ENCODE measurements around the gene RARS2. TPM values are rescaled to one million over a fixed set of nuclear protein-coding genes. Genes with fewer than 3 reads are reported as not detected.
"Not testable (repeated sequence)": the region's sequence is repeated elsewhere in the genome, so short reads cannot be mapped to it uniquely, and the experiment has no call there.

The RARS2 gene
- total RNA-seq, 2 experiments from 2014 or later, result 23.2 to 24.3 TPM

GRCh38 chr6:87529221-87529620 lies 60.6 kb downstream of the RARS2 start:
- CTCF ChIA-PET, result no interaction called here
- Mint-ChIP-seq H3K36me3 (ENCODE audit: low read depth) (peaks cover 40% of the 10 kb centered on the region), H3K4me3 (no peak overlapping the region)

GRCh38 chr6:87522686-87523085 lies 67.1 kb downstream of the RARS2 start:
- Mint-ChIP-seq H3K9me3 (no peaks in the 10 kb centered on the region), H3K4me1 (no peaks in the 10 kb centered on the region), H3K36me3 (ENCODE audit: low read depth) (peaks cover 34% of the 10 kb centered on the region), H3K27me3 (no peaks in the 10 kb centered on the region), H3K27ac (no peak overlapping the region), H3K4me3 (no peak overlapping the region)
- DNase-seq, result no peak
- CTCF ChIA-PET, result interaction anchor here (0.6 to 0.7 kb wide), 3 partner anchors 93 to 365 kb away, joined by 3 to 4 read pairs (median 4); no protein-coding TSS in a partner anchor
- POLR2A ChIA-PET, result no interaction called here

More at GRCh38 chr6:87529221-87529620, 60.6 kb downstream of the RARS2 start:
- Mint-ChIP-seq H3K9me3 (no peaks in the 10 kb centered on the region), H3K27ac (no peak overlapping the region), H3K4me1 (peaks cover 4% of the 10 kb centered on the region), H3K27me3 (no peaks in the 10 kb centered on the region)
- no peak for DNase-seq
- POLR2A ChIA-PET, result no interaction called here

GRCh38 chr6:87518453-87518852 lies 71.3 kb downstream of the RARS2 start:
- Mint-ChIP-seq H3K27me3 (no peaks in the 10 kb centered on the region), H3K4me1 (peaks cover 9% of the 10 kb centered on the region), H3K4me3 (no peak overlapping the region), H3K27ac (no peak overlapping the region), H3K9me3 (no peaks in the 10 kb centered on the region), H3K36me3 (ENCODE audit: low read depth) (peaks cover 51% of the 10 kb centered on the region)
- ChIA-PET POLR2A (no interaction called here), CTCF (no interaction called here)
- DNase-seq, result no peak

- H3K27ac Mint-ChIP-seq, result peak overlapping the region; percentile 21
- POLR2A ChIA-PET, result interaction anchor here (0.6 to 1.2 kb wide), 4 partner anchors 9 to 209 kb away, joined by 3 read pairs; no protein-coding TSS in a partner anchor
- CTCF ChIA-PET, result interaction anchor here (1.1 kb wide), 1 partner anchor 9 kb away, joined by 3 read pairs; no protein-coding TSS in a partner anchor
Observed at GRCh38 chr6:87514831-87515230, 75.0 kb downstream of the RARS2 start.

GRCh38 chr6:87504441-87504840 lies 85.3 kb downstream of the RARS2 start:
- DNase-seq, result no peak
- Mint-ChIP-seq H3K4me1 (peaks cover 2% of the 10 kb centered on the region), H3K27ac (no peak overlapping the region), H3K4me3 (no peak overlapping the region), H3K36me3 (ENCODE audit: low read depth) (peaks cover 21% of the 10 kb centered on the region), H3K27me3 (no peaks in the 10 kb centered on the region), H3K9me3 (no peaks in the 10 kb centered on the region)
- ChIA-PET POLR2A (no interaction called here), CTCF (no interaction called here)

More at GRCh38 chr6:87514831-87515230, 75.0 kb downstream of the RARS2 start:
- Mint-ChIP-seq H3K36me3 (ENCODE audit: low read depth) (peaks cover 55% of the 10 kb centered on the region), H3K27me3 (no peaks in the 10 kb centered on the region), H3K9me3 (no peaks in the 10 kb centered on the region), H3K4me3 (no peak overlapping the region), H3K4me1 (peaks cover 9% of the 10 kb centered on the region)
- DNase-seq, result no peak

GRCh38 chr6:87501809-87502572 lies 87.8 kb downstream of the RARS2 start:
- Mint-ChIP-seq H3K36me3 (ENCODE audit: low read depth) (peaks cover 21% of the 10 kb centered on the region), H3K9me3 (no peaks in the 10 kb centered on the region), H3K27ac (no peak overlapping the region), H3K4me3 (no peak overlapping the region), H3K4me1 (peaks cover 3% of the 10 kb centered on the region), H3K27me3 (no peaks in the 10 kb centered on the region)
- DNase-seq, result no peak
- ChIA-PET POLR2A (no interaction called here), CTCF (no interaction called here)

GRCh38 chr6:87498048-87498447 lies 91.7 kb downstream of the RARS2 start:
- H3K9me3 Mint-ChIP-seq, result no peaks in the 10 kb centered on the region
- CTCF ChIA-PET, result no interaction called here
- H3K27ac Mint-ChIP-seq, result no peak overlapping the region
- no peak overlapping the region for H3K4me3 Mint-ChIP-seq
- POLR2A ChIA-PET, result no interaction called here
- no peak for DNase-seq
- no peaks in the 10 kb centered on the region for H3K27me3 Mint-ChIP-seq
- peaks cover 14% of the 10 kb centered on the region for H3K36me3 Mint-ChIP-seq (ENCODE audit: low read depth)
- peaks cover 1% of the 10 kb centered on the region for H3K4me1 Mint-ChIP-seq

GRCh38 chr6:87494761-87495422 lies 94.9 kb downstream of the RARS2 start:
- Mint-ChIP-seq H3K4me1 (peaks cover 1% of the 10 kb centered on the region), H3K9me3 (no peaks in the 10 kb centered on the region), H3K4me3 (no peak overlapping the region), H3K27ac (no peak overlapping the region), H3K36me3 (ENCODE audit: low read depth) (peaks cover 16% of the 10 kb centered on the region), H3K27me3 (no peaks in the 10 kb centered on the region)
- DNase-seq, result no peak
- ChIA-PET POLR2A (interaction anchor here (1.1 kb wide), 1 partner anchor 12 kb away, joined by 3 read pairs; no protein-coding TSS in a partner anchor), CTCF (no interaction called here)

- H3K27me3 Mint-ChIP-seq, H3K4me3 Mint-ChIP-seq, H3K27ac Mint-ChIP-seq, DNase-seq, H3K4me1 Mint-ChIP-seq, H3K9me3 Mint-ChIP-seq: not testable (repeated sequence)
- peaks cover 14% of the 10 kb centered on the region for H3K36me3 Mint-ChIP-seq (ENCODE audit: low read depth)
- CTCF ChIA-PET, result interaction anchor here (1.6 kb wide), 1 partner anchor 21 kb away, joined by 3 read pairs; no protein-coding TSS in a partner anchor
- POLR2A ChIA-PET, result interaction anchor here (1.0 kb wide), 1 partner anchor 12 kb away, joined by 4 read pairs; no protein-coding TSS in a partner anchor
Observed at GRCh38 chr6:87489326-87489725, 100.5 kb downstream of the RARS2 start.

- no peak for DNase-seq
- ChIA-PET CTCF (no interaction called here), POLR2A (no interaction called here)
- peaks cover 12% of the 10 kb centered on the region for H3K36me3 Mint-ChIP-seq (ENCODE audit: low read depth)
- H3K27ac Mint-ChIP-seq, result no peak overlapping the region
- H3K4me3 Mint-ChIP-seq, result no peak overlapping the region
- no peaks in the 10 kb centered on the region for H3K9me3 Mint-ChIP-seq
- peaks cover 12% of the 10 kb centered on the region for H3K4me1 Mint-ChIP-seq
- no peaks in the 10 kb centered on the region for H3K27me3 Mint-ChIP-seq
Observed at GRCh38 chr6:87487555-87487954, 102.2 kb downstream of the RARS2 start.

DNA sequence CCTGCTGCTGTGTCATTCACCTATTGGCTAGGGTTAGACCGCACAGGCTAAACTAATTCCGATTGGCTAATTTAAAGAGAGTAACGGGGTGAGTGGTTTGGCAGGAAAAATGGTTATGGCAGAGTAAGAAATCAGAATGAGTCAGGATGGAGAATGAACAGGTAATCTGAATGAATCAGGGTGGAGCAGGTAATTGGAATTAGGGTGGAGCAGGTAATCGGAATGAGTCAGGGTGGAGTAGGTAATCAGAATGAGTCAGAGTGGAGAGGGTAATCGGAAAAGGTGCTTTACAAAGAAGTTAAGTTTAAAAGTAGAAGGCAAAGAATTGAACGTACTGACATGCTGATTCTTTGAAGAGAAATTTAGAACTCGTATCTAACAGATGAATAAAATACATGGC lies 105.3 kb downstream of the RARS2 start:
- POLR2A ChIA-PET, result no interaction called here
- H3K4me1 Mint-ChIP-seq, result peaks cover 12% of the 10 kb centered on the region
- CTCF ChIA-PET, result no interaction called here
- no peak for DNase-seq
- no peak overlapping the region for H3K27ac Mint-ChIP-seq
- no peaks in the 10 kb centered on the region for H3K27me3 Mint-ChIP-seq
- H3K4me3 Mint-ChIP-seq, result no peak overlapping the region
- H3K9me3 Mint-ChIP-seq, result no peaks in the 10 kb centered on the region
- H3K36me3 Mint-ChIP-seq (ENCODE audit: low read depth), result peaks cover 12% of the 10 kb centered on the region

DNA sequence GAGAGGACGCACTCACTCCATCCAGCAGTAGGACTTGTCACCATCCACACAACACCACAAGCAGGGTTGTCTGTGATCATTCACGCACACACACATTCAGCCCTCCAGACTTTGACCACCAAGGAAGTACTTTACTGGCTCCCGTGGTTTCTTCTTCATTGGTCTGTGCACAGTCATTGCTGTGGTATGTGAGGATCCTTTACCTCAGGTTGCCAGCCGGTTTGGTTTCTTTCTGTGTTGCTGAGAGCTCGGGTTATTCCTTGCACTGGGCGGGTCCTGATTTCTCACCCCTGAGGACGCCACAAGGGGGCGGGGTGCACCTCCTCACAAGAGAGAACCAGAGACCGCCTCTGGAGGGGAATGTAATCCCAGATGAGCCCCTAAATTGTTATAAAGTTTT lies 105.9 kb downstream of the RARS2 start:
- CTCF ChIA-PET, result interaction anchor here (0.6 kb wide), 1 partner anchor 20 kb away, joined by 3 read pairs; no protein-coding TSS in a partner anchor
- Mint-ChIP-seq H3K36me3 (ENCODE audit: low read depth) (peaks cover 16% of the 10 kb centered on the region), H3K27ac (no peak overlapping the region), H3K9me3 (no peaks in the 10 kb centered on the region), H3K4me1 (peaks cover 12% of the 10 kb centered on the region), H3K4me3 (no peak overlapping the region), H3K27me3 (no peaks in the 10 kb centered on the region)
- POLR2A ChIA-PET, result no interaction called here
- DNase-seq, result peak; percentile 20

DNA sequence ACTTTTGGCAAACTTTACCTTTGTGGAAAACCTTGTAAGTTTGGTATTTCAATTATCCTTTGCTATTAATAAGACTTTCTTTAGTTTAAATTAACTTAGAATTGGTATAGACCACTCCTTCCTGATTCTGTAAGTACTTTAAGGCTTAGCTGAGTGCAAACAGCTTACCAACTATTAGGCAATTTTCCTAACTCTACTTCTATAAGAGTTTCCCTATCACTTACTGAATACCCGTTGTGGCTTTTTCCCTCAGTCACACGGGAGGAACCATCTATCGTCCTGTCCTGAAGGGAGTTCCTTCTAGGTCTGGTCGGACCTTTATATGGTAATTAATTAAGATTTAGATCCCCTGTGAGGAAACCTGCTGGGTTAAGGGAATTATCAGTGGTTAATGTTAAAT lies 107.4 kb downstream of the RARS2 start:
- Mint-ChIP-seq H3K27ac (no peak overlapping the region), H3K27me3 (no peaks in the 10 kb centered on the region), H3K36me3 (ENCODE audit: low read depth) (peaks cover 29% of the 10 kb centered on the region), H3K4me1 (peaks cover 12% of the 10 kb centered on the region), H3K4me3 (no peak overlapping the region), H3K9me3 (no peaks in the 10 kb centered on the region)
- ChIA-PET CTCF (no interaction called here), POLR2A (no interaction called here)
- no peak for DNase-seq
